SK-MEL-5 (cell line): ENCODE results near the gene AK2. TPM values are rescaled to one million over a fixed set of nuclear protein-coding genes. Genes with fewer than 3 reads are reported as not detected.
"Not testable (repeated sequence)": the region's sequence is repeated elsewhere in the genome, so short reads cannot be mapped to it uniquely, and the experiment has no call there.

Experiments used
- DNase-seq: peaks from one replicate; pipeline ENCODE4 v3.0.0-alpha.2; 2016; ENCODE audit warnings: low read depth, low spot score
- in situ Hi-C: cut with HindIII; loops from 2 replicates; pipeline ENCODE4 v1.10.0; 2016; ENCODE audit warnings: low sequenced_read_pairs, high pct_unique_total_duplicates, low pct_unique_long_range_greater_than_20kb
- total RNA-seq: library from RNA; depleted of rRNA; stranded (reverse); fragments of >200 nt; shearing (Covaris generic); gene quantifications from 2 replicates; pipeline ENCODE4 v1.2.3, GENCODE V29; 2014

The AK2 gene
- total RNA-seq, 1 experiment from 2014 or later: 327 TPM

- in situ Hi-C loops: no loop called here
- no peak for DNase-seq
Measured at GRCh38 chr1:33009561-33009960, 27.1 kb downstream of the AK2 start.

- in situ Hi-C loops: no loop called here
Measured at GRCh38 chr1:33008051-33008914, 28.4 kb downstream of the AK2 start.

GRCh38 chr1:33007190-33008050 lies 29.3 kb downstream of the AK2 start:
- in situ Hi-C loops: no loop called here
- DNase-seq: peak; percentile 91

More at GRCh38 chr1:33008051-33008914, 28.4 kb downstream of the AK2 start:
- DNase-seq: no peak

GRCh38 chr1:33005838-33006421 lies 30.8 kb downstream of the AK2 start:
- DNase-seq: peak; percentile 48
- in situ Hi-C loops: no loop called here

GRCh38 chr1:33005117-33005837 lies 31.4 kb downstream of the AK2 start:
- in situ Hi-C loops: no loop called here

GRCh38 chr1:33004613-33005012 lies 32.1 kb downstream of the AK2 start:
- DNase-seq: peak; percentile 81
- in situ Hi-C loops: no loop called here

More at GRCh38 chr1:33005117-33005837, 31.4 kb downstream of the AK2 start:
- DNase-seq: peak; percentile 99

- DNase-seq: no peak
- in situ Hi-C loops: no loop called here
Measured at GRCh38 chr1:33003657-33004056, 33.0 kb downstream of the AK2 start.

- DNase-seq: no peak
- in situ Hi-C loops: no loop called here
Measured at GRCh38 chr1:33002006-33002405, 34.7 kb downstream of the AK2 start.

GRCh38 chr1:33001282-33001681 lies 35.4 kb downstream of the AK2 start:
- DNase-seq: peak; percentile 22
- in situ Hi-C loops: no loop called here

GRCh38 chr1:33000427-33001026 lies 36.2 kb downstream of the AK2 start:
- in situ Hi-C loops: no loop called here
- no peak for DNase-seq

- in situ Hi-C loops: no loop called here
- DNase-seq: no peak
Measured at GRCh38 chr1:32998997-32999396, 37.7 kb downstream of the AK2 start.

- no peak for DNase-seq
- in situ Hi-C loops: no loop called here
Measured at GRCh38 chr1:32998064-32998463, 38.6 kb downstream of the AK2 start.

- in situ Hi-C loops: no loop called here
- DNase-seq: no peak
Measured at GRCh38 chr1:32997381-32997891, 39.2 kb downstream of the AK2 start.

- in situ Hi-C loops, DNase-seq: not testable (repeated sequence)
Measured at GRCh38 chr1:32993324-32993636, 43.4 kb downstream of the AK2 start.

- in situ Hi-C loops: no loop called here
- DNase-seq: peak; percentile 63
Measured at GRCh38 chr1:32992489-32993323, 44.0 kb downstream of the AK2 start.

- no peak for DNase-seq
- in situ Hi-C loops: no loop called here
Measured at GRCh38 chr1:32991819-32992488, 44.7 kb downstream of the AK2 start.
